Activated CD4-positive, alpha-beta T cell treated with anti-CD3 and anti-CD28 coated beads, Interleukin-2, amount 50 U/mL, for 4 hours (primary cell): ENCODE measurements around the gene CGB2.
"Not testable (repeated sequence)": the region's sequence is repeated elsewhere in the genome, so short reads cannot be mapped to it uniquely, and the experiment has no call there.

Experiments
- DNase-seq, 2 experiments: peaks; one replicate each; pipeline ENCODE4 v3.0.0-alpha.2; 2020

The CGB2 gene

DNA sequence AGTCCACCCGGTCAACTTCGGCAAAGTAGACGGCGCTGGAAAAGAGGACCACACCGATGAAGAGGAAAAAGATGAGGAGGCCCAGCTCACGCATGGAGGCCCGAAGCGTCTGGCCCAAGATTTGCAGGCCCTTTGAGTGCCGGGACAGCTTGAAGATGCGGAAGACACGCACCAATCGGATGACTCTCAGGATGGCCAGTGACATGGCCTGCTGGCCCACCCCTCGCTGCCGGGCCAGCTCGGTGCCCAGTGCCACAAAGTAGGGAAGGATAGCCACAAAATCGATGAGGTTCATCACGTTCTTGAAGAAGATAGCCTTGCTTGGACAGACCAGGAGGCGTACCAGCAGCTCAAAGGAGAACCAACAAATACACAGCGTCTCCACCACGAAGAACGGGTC, 38.7 kb downstream of the CGB2 start:
- no peak for DNase-seq

DNA sequence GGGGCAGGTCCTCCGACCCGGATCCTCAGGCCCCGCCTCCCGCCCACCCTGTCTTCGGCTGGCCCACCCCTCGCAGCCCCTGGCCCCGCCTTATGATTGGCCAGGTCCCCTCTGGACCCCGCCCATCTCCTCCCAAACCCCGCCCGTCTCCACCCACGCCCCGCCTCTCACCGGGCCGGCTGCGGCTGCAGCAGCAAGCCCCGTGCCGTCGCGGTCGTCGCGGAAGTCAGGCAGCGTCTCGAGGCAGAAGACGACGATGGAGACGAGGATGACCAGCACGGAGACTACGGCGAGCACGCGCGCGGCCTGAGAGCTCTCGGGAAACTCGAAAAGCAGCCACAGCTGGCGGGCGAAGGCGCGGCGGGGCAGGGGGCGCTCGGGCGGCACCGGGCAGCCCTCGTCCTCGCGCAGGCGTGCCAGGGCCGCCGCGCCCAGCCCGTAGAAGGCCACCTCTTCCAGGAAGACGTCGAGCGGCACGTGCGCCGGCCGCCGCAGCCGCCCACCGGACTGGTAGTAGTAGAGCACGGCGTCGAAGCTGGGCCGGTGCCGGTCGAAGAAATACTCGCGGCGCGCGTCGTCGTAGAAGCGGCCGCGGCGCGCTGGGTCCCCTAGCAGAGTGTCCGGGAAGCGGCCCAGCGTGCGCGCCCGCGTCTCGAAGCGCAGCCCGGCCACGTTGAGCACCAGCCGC, 40.3 kb downstream of the CGB2 start:
- peak in 1 of 2 experiments; percentile 23 for DNase-seq

- DNase-seq, result no peak
These were observed 42.1 kb downstream of the CGB2 start for GRCh38 chr19:49073514-49074378.

DNA sequence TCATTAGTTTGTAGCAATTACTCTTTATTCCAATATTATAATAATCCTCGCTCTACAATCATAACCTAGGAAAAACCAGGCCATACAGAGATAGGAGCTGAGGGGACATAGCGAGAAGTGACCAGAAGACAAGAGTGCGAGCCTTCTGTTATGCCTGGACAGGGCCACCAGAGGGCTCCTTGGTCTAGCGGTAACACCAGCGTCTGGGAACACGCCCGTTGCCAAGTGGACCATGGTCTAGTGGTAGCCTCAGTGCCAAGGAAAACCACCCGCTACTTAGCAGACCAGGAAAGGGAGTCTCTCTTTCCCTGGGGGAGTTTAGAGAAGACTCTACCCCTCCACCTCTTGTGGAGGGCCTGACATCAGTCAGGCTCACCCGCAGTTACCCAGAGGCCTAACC, 43.2 kb downstream of the CGB2 start:
- not testable (repeated sequence) for DNase-seq

GRCh38 chr19:49080392-49080791, 48.7 kb downstream of the CGB2 start:
- no peak for DNase-seq

DNA sequence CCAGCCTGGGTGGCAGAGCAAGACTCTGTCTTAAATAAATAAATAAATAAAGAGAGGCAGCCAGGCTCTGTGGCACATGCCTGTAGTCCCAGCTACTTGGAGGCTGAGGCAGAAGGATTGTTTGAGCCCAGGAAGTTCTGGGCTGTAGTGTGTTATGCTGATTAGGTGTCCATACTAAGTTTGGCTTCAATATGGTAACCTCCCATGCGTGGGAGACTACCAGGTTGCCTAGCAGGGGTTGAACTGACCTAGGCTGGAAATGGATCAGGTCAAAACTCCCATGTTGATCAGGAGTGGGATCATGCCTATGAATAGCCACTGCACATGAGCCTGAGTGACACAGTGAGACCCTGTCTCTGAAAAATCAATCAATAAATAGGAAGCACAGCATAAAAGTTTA, 49.6 kb downstream of the CGB2 start:
- DNase-seq, result no peak
